GM23248 (cell line): ENCODE data around the gene PRKAR1A. TPM values are rescaled to one million over a fixed set of nuclear protein-coding genes. Genes with fewer than 3 reads are reported as not detected.

Experiments
- DNase-seq: peaks from one replicate; pipeline ENCODE4 v3.0.0-alpha.2; 2015
- H2AFZ ChIP-seq: fragments of 200-600 bp; sonication (generic); 2 replicates; pipeline ENCODE4 v1.6.1; 2016; ENCODE audit warnings: antibody characterized with exemption
- H3F3A ChIP-seq: fragments of 200-600 bp; sonication (generic); 2 replicates; pipeline ENCODE4 v1.6.1; 2016; ENCODE audit warnings: mild to moderate bottlenecking, antibody characterized with exemption, mixed run types; ENCODE audit not compliant: insufficient read depth
- H3K27ac ChIP-seq: fragments of 200-600 bp; sonication (generic); 2 replicates; pipeline ENCODE4 v1.5.1; 2016; ENCODE audit warnings: mild to moderate bottlenecking
- H3K27me3 ChIP-seq: fragments of 200-600 bp; sonication (generic); replicated peaks from 2 replicates; pipeline ENCODE4 v1.6.1; 2016; ENCODE audit warnings: mild to moderate bottlenecking; ENCODE audit not compliant: insufficient read depth
- H3K36me3 ChIP-seq: fragments of 200-600 bp; sonication (generic); 2 replicates; pipeline ENCODE4 v1.6.1; 2016; ENCODE audit warnings: low read depth, mild to moderate bottlenecking
- H3K4me1 ChIP-seq: fragments of 200-600 bp; sonication (generic); 2 replicates; pipeline ENCODE4 v1.6.1; 2016; ENCODE audit warnings: mild to moderate bottlenecking; ENCODE audit not compliant: insufficient read depth
- H3K4me2 ChIP-seq: fragments of 200-600 bp; sonication (generic); one replicate; pipeline ENCODE4 v1.6.1; 2016; ENCODE audit warnings: mild to moderate bottlenecking; ENCODE audit not compliant: unreplicated experiment
- H3K4me3 ChIP-seq: fragments of 200-600 bp; sonication (generic); 2 replicates; pipeline ENCODE4 v1.5.1; 2016; ENCODE audit warnings: mild to moderate bottlenecking
- H3K79me2 ChIP-seq: fragments of 200-600 bp; sonication (generic); 2 replicates; pipeline ENCODE4 v1.6.1; 2016; ENCODE audit warnings: mild to moderate bottlenecking; ENCODE audit not compliant: insufficient read depth
- H3K9ac ChIP-seq: fragments of 200-600 bp; sonication (generic); 2 replicates; pipeline ENCODE4 v1.6.1; 2016; ENCODE audit warnings: mild to moderate bottlenecking
- H3K9me2 ChIP-seq: fragments of 200-600 bp; sonication (generic); 2 replicates; pipeline ENCODE4 v1.6.1; 2016; ENCODE audit warnings: mixed run types, mild to moderate bottlenecking, moderate library complexity; ENCODE audit not compliant: insufficient read depth
- H3K9me3 ChIP-seq: fragments of 200-600 bp; sonication (generic); one replicate; pipeline ENCODE4 v1.6.1; 2017; ENCODE audit warnings: low read depth
- H4K20me1 ChIP-seq: fragments of 200-600 bp; sonication (generic); 2 replicates; pipeline ENCODE4 v1.6.0; 2016; ENCODE audit not compliant: insufficient read depth
- EZH2 ChIP-seq: fragments of 200-600 bp; sonication (generic); IDR thresholded peaks from 2 replicates; pipeline ENCODE4 v1.6.1; 2018; ENCODE audit warnings: antibody characterized with exemption, mild to moderate bottlenecking; ENCODE audit not compliant: insufficient read depth, poor library complexity, severe bottlenecking
- EZH2phosphoT487 ChIP-seq: fragments of 200-600 bp; sonication (generic); IDR thresholded peaks from 2 replicates; pipeline ENCODE4 v1.6.1; 2018; ENCODE audit warnings: antibody characterized with exemption, moderate library complexity, mild to moderate bottlenecking, low read depth; ENCODE audit not compliant: insufficient read depth
- WGBS, 2 experiments: methylation state at CpG; one replicate each; pipeline ENCODE4 v1.1.6; 2015 to 2017; ENCODE audit warnings: low lambda C conversion rate in 2 of 2, low coverage in 1 of 2; ENCODE audit errors: missing lambda C conversion rate in 2 of 2; 5-methylcytosine and 5-hydroxymethylcytosine counted together
- in situ Hi-C: fragments of 300-500 bp; cut with MboI; formaldehyde crosslinking; loops from 2 replicates; pipeline ENCODE4 v1.15.0; 2020
- polyA plus RNA-seq: library from polyadenylated mRNA; unstranded; fragments of >200 nt; fragmentation: Nextera tagmentation; extraction: Ambion mirVana; gene quantifications from 2 replicates; pipeline ENCODE4 v1.2.1, GENCODE V29; 2016
- total RNA-seq: library from RNA; depleted of rRNA; stranded (reverse); fragments of >200 nt; shearing (Covaris generic); gene quantifications from 2 replicates; pipeline ENCODE4 v1.2.3, GENCODE V29; 2014

The PRKAR1A gene
- total and polyA plus RNA-seq, 2 experiments from 2014 or later, result 281 to 331 TPM

DNA sequence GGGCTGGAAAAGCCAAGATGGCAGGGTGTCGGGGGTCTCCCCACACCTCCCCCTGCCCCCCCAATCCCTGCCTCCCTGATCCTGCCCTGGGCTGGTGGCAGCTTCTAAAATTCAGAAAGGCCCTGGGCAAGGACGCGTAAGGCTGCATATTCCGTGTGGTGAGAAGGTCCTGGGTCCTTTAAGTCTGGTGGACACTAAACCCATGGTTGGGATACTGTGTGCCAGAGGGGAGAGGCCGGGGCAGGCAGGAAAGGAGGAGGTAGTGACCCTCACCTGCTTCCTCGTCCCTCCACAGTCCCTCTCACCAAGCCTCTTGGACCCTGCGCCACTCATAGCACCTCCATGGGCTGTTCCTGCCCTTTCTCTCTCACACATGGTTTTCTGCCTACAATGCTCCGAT lies 28.8 kb downstream of the PRKAR1A start:
- H2AFZ ChIP-seq, result no peak overlapping the region

DNA sequence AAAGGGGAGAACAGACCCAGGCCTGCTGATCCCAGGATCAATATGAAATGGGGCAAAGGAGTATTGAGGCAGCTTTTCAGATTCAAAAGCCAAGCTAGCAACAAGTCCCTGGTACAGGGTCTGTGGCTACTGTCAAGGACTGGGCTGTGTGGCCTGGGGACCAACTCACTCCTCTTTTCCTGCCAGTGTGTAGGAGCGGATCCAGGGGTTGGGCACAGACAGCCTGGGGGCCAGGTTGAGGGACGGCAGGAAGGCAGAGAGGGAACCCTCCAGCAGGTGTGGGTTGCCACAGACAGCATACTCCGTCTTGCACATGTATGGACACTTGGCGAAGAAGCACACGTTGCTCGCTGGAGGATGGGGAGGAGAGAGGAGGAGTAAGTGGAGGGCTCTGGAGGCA lies 29.6 kb downstream of the PRKAR1A start:
- Histone ChIP-seq H3K36me3 (peaks cover 9% of the 10 kb centered on the region; the same call in 1 of the 2 replicates), H3K27ac (no peak overlapping the region), H3K4me3 (no peak overlapping the region), H3K9me3 (no peaks in the 10 kb centered on the region), H3K4me1 (no peaks in the 10 kb centered on the region), H3K27me3 (no peaks in the 10 kb centered on the region), H3K4me2 (no peak overlapping the region), H3K9ac (no peak overlapping the region), H3K79me2 (no peaks in the 10 kb centered on the region), H3F3A (peaks cover 8% of the 10 kb centered on the region; the same call in 1 of the 2 replicates), H2AFZ (no peak overlapping the region), H3K9me2 (no peaks in the 10 kb centered on the region), H4K20me1 (no peaks in the 10 kb centered on the region)
- TF ChIP-seq EZH2 (no peak), EZH2phosphoT487 (no peak)
- DNase-seq, result no peak
- WGBS, 2 experiments, result 86 to 93% methylated on average over 6 of the region's 6 CpGs
- in situ Hi-C loops, result loop anchor here (5.0 to 25.0 kb wide), 2 partner anchors 215 to 695 kb away; partner anchors contain the start of gene ABCA10

More for the DNA sequence above, 28.8 kb downstream of the PRKAR1A start:
- Histone ChIP-seq H3K4me2 (no peak overlapping the region), H3K27me3 (no peaks in the 10 kb centered on the region), H4K20me1 (no peaks in the 10 kb centered on the region), H3K4me3 (no peak overlapping the region), H3K4me1 (no peaks in the 10 kb centered on the region), H3K27ac (no peak overlapping the region), H3K9me3 (no peaks in the 10 kb centered on the region), H3K79me2 (no peaks in the 10 kb centered on the region), H3K36me3 (peaks cover 17% of the 10 kb centered on the region), H3K9ac (no peak overlapping the region), H3K9me2 (no peaks in the 10 kb centered on the region), H3F3A (peaks cover 8% of the 10 kb centered on the region; the same call in 1 of the 2 replicates)
- 80 to 81% methylated on average over 8 of the region's 8 CpGs for WGBS, 2 experiments
- no peak for DNase-seq
- in situ Hi-C loops, result loop anchor here (5.0 to 25.0 kb wide), 2 partner anchors 216 to 696 kb away; partner anchors contain the start of gene ABCA10
- TF ChIP-seq EZH2phosphoT487 (no peak), EZH2 (no peak)

DNA sequence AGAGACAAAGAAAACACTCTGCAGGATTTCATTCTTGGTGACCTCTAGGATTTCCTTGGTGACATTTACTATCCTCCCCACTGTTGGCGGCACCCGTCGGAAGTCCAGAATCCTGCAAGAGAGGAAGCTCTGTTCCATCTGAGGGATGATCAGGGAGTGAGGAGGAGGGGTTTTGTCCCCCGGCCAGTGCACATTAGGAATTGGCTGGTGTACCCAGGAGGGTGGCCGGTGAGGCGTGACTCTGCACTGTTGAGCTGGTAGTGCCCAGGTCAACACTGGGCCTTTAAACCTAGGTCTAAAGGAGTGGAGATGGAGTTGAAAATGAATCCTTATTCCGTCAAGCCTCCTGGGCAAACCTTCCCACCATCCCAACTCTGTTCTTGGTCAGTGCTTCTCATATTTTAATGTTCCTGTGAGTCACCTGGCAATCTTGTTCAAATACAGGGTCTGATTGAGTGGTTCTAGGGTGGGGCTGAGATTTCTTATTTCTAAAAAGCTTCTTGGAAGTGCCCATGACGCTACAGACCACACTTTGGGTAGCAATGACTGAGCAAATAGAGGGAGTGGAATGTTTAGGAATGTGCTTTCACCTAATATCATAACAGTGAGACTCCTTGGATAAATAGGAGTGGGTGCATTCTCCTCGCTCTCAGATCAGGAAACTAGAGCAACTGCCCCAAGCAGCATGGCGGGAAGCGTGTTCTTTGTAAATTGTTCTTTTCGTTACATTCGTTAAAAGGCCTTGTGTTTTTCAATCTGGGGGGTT lies 30.7 kb downstream of the PRKAR1A start:
- Histone ChIP-seq H3K4me2 (no peak overlapping the region), H3K36me3 (peaks cover 6% of the 10 kb centered on the region; the same call in 1 of the 2 replicates), H3K4me3 (no peak overlapping the region), H4K20me1 (no peaks in the 10 kb centered on the region), H3F3A (peaks cover 2% of the 10 kb centered on the region; the same call in 1 of the 2 replicates), H3K27ac (no peak overlapping the region), H3K4me1 (no peaks in the 10 kb centered on the region), H3K27me3 (no peaks in the 10 kb centered on the region), H3K9me2 (no peaks in the 10 kb centered on the region), H2AFZ (no peak overlapping the region), H3K79me2 (no peaks in the 10 kb centered on the region), H3K9ac (no peak overlapping the region), H3K9me3 (no peaks in the 10 kb centered on the region)
- DNase-seq, result no peak
- TF ChIP-seq EZH2phosphoT487, result no peak
- no peak for TF ChIP-seq EZH2
- WGBS, 2 experiments, result 93 to 96% methylated on average over 13 of the region's 13 CpGs
- in situ Hi-C loops, result loop anchor here (5.0 to 25.0 kb wide), 2 partner anchors 214 to 694 kb away; partner anchors contain the start of gene ABCA10

DNA sequence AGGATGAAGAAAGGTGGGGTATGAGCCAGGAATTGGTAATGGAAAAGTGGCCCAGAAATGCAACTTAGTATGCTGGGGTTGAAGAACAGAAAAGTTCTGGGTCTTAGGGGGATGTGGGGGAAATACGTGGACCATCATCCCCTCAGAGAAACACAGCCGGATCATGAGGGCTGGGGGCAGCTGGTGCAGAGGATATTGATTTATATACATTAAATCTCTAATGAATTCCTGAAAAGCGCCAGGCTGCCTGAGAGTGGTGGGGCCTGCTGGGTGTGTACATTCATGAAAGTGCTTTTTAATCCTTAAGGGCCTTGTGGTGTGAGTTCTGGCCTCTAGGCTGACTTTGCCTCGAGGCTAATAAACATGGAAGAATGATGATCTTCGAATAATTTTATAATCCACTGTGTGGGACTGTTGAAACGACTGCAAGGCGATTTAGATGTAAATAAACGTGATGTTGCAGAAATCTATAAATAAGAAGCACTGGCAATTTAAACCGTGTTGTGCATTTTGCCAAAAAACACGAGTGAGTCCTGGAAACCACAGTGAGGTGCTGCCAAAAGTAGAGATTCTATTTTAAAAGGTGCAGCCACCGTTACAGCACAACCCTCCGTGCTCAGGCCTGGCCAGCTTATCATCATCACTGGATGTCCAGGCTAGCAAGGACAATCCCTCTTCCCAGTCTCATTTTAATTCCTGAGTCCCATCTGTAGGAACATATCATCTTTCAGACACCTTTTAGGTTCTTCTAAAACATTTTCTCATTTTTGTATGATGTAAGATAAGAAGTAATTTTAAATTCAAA lies 32.1 kb downstream of the PRKAR1A start:
- Histone ChIP-seq H3K36me3 (peaks cover 5% of the 10 kb centered on the region; the same call in 1 of the 2 replicates), H2AFZ (no peak overlapping the region), H3K27ac (no peak overlapping the region), H3K9me2 (no peaks in the 10 kb centered on the region), H3K4me3 (no peak overlapping the region), H3K9ac (no peak overlapping the region), H3F3A (no peaks in the 10 kb centered on the region), H4K20me1 (no peaks in the 10 kb centered on the region), H3K9me3 (no peaks in the 10 kb centered on the region), H3K4me2 (no peak overlapping the region), H3K79me2 (no peaks in the 10 kb centered on the region), H3K27me3 (no peaks in the 10 kb centered on the region), H3K4me1 (no peaks in the 10 kb centered on the region)
- DNase-seq, result no peak
- in situ Hi-C loops, result loop anchor here (5.0 to 25.0 kb wide), 2 partner anchors 213 to 693 kb away; partner anchors contain the start of gene ABCA10
- 74 to 76% methylated on average over 12 of the region's 12 CpGs for WGBS, 2 experiments
- TF ChIP-seq EZH2phosphoT487, result no peak
